Measurements from ENCODE around the gene MTMR2.

MTMR2 gene

DNA sequence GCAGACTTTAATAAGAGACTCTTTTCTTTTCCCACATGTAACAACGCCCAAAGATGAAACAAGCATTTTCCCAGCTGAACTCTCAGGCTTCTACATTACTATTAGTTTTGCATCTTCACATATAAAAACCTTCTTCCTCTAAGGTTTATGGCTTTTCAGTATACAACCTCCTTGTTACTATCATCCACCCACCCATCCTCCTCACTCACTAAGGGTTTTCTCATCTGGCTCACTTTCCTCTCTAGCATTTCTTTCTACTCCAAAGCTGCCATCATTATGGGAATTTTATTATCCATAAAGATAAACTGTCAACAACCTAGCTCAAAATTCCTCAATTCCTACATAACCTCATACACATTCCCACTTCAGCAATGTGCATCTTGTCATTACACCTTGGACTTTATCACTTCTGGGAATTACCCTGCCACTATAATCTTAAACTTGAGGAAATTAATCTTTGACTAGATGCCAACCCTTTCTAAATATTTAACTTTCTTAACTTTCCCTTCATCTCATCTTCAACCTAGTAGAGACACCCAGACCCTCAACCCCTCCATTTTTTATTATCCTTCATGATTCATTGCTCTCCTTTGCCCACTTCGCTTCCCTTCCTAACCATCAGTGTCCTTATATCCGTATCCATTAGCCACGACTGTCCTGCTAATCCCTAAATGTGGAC is 30.9 kb downstream of the MTMR2 start:
- H3K9ac ChIP-seq, result no peak overlapping the region
- no peak overlapping the region for H3K4me2 ChIP-seq (ENCODE audit: low read length)
- no peak overlapping the region for H3K4me3 ChIP-seq (ENCODE audit: low read depth, low read length)
- H3K79me2 ChIP-seq, result no peaks in the 10 kb centered on the region
- no peak overlapping the region for H2AFZ ChIP-seq
- no peaks in the 10 kb centered on the region for H3K36me3 ChIP-seq (ENCODE audit: control insufficient read depth, insufficient read depth, low read length)
- no peaks in the 10 kb centered on the region for H3K9me3 ChIP-seq (ENCODE audit: control insufficient read depth, low read length)
- no peak overlapping the region for H3K27ac ChIP-seq
- H3K4me1 ChIP-seq, result no peaks in the 10 kb centered on the region
- no peaks in the 10 kb centered on the region for H3K27me3 ChIP-seq (ENCODE audit: control insufficient read depth, insufficient read depth, low read length)
- TF ChIP-seq CTCF (IDR thresholded peaks at IDR 0.05), result no peak

DNA sequence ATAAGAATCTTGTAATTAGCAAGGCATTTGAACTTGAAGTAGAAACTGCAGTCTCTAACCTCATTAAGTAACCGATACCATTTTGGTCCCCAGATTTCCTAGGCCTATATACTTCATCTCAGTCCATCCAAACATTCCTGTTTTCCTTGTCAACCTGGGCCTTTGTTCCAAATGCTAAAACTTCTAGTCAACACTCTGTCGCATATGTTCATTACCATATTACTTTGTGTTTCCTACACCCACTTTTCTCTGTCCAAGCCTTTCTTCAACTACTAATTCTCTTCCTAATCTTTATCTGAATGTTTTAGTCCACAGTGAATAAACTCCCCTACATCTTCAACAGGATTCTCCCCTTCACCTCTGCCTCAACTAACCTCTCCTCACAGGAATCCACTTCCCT is 31.4 kb downstream of the MTMR2 start:
- H3K27ac ChIP-seq, result no peak overlapping the region
- no peak for TF ChIP-seq CTCF (IDR thresholded peaks at IDR 0.05)
- no peaks in the 10 kb centered on the region for H3K4me1 ChIP-seq
- no peak overlapping the region for H2AFZ ChIP-seq
- no peaks in the 10 kb centered on the region for H3K9me3 ChIP-seq (ENCODE audit: control insufficient read depth, low read length)
- no peaks in the 10 kb centered on the region for H3K79me2 ChIP-seq
- H3K9ac ChIP-seq, result no peak overlapping the region
- no peak overlapping the region for H3K4me3 ChIP-seq (ENCODE audit: low read depth, low read length)
- no peak overlapping the region for H3K4me2 ChIP-seq (ENCODE audit: low read length)
- H3K27me3 ChIP-seq (ENCODE audit: control insufficient read depth, insufficient read depth, low read length), result no peaks in the 10 kb centered on the region
- H3K36me3 ChIP-seq (ENCODE audit: control insufficient read depth, insufficient read depth, low read length), result no peaks in the 10 kb centered on the region

DNA sequence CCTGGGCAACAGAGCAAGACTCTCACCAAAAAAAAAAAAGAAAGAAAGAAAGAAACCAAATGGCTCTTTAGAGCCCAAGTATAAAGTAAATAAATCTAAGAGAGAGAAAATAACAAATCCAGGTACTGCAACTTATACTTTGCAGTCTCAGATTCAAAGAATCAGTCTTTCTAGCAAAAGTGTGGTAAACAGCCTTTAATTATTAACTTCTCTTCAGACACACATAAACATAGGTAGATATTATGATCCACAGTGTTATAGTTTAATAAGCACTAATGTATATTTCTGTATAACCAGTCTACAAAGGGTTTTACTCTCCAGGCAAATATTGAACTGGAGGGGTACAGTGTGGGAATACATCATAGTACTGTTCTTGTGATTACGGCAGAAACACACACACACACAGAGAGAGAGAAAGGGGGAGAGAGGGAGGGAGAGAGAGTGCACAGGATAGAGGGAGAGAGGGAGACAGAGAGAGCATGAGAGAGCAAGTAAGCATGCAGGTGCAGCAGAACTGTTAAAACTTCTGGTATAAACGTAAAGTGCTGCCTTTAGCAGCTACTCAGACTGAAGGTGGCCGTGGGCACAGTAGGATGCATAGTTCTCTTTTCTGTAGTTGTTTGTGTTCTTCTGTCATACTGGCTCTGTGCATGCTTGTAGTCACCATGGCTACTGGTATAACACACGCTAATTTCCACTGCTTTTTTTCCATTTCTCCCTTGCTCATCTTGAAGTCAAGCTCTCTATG is 32.3 kb downstream of the MTMR2 start:
- H2AFZ ChIP-seq, result no peak overlapping the region
- no peak overlapping the region for H3K4me2 ChIP-seq (ENCODE audit: low read length)
- no peak overlapping the region for H3K4me3 ChIP-seq (ENCODE audit: low read depth, low read length)
- H3K27ac ChIP-seq, result no peak overlapping the region
- H3K36me3 ChIP-seq (ENCODE audit: control insufficient read depth, insufficient read depth, low read length), result no peaks in the 10 kb centered on the region
- no peak for TF ChIP-seq CTCF (IDR thresholded peaks at IDR 0.05)
- H3K9ac ChIP-seq, result no peak overlapping the region
- no peaks in the 10 kb centered on the region for H3K27me3 ChIP-seq (ENCODE audit: control insufficient read depth, insufficient read depth, low read length)
- H3K79me2 ChIP-seq, result no peaks in the 10 kb centered on the region
- H3K9me3 ChIP-seq (ENCODE audit: control insufficient read depth, low read length), result no peaks in the 10 kb centered on the region
- H3K4me1 ChIP-seq, result no peaks in the 10 kb centered on the region

- Histone ChIP-seq H3K4me1 (no peaks in the 10 kb centered on the region), H2AFZ (no peak overlapping the region), H3K79me2 (no peaks in the 10 kb centered on the region), H3K27me3 (ENCODE audit: control insufficient read depth, insufficient read depth, low read length) (no peaks in the 10 kb centered on the region), H3K4me2 (ENCODE audit: low read length) (no peak overlapping the region), H3K36me3 (ENCODE audit: control insufficient read depth, insufficient read depth, low read length) (no peaks in the 10 kb centered on the region), H3K9ac (no peak overlapping the region), H3K9me3 (ENCODE audit: control insufficient read depth, low read length) (no peaks in the 10 kb centered on the region), H3K27ac (no peak overlapping the region), H3K4me3 (ENCODE audit: low read depth, low read length) (no peak overlapping the region)
- TF ChIP-seq CTCF (IDR thresholded peaks at IDR 0.05), result no peak
Observed at GRCh38 chr11:95888852-95889251, 35.1 kb downstream of the MTMR2 start.

Data from parathyroid adenoma (tissue), 2 donors.